GM12872 (cell line): ENCODE results near the gene CSF3R.

Experiments used
- TF ChIP-seq, protein P1 (sequence below): IDR thresholded peaks from 3 replicates; pipeline ENCODE4 v1.5.1; 2011; ENCODE audit warnings: low read depth, mild to moderate bottlenecking, low read length, moderate library complexity; ENCODE audit not compliant: insufficient read depth

Gene CSF3R

DNA sequence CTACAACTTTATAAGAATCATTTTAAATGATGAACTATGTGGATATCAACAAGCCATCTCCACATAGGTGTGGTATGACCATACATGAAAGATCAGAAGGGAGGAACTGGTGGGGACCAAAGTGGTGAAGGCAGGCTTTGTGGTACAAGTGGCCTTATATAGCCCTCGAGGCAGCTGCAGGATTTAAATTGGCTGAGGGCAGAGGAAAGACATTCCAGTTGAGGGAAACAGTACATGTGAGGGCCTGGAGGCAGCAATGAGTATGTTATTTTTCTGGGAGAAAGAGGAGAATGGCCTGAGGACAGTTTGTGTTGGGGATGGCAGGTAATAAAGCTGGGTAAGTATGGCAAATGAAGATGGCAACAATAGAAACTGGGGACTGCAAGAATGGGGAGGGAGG is 49.6 kb downstream of the CSF3R start:
- TF ChIP-seq, protein P1, sequence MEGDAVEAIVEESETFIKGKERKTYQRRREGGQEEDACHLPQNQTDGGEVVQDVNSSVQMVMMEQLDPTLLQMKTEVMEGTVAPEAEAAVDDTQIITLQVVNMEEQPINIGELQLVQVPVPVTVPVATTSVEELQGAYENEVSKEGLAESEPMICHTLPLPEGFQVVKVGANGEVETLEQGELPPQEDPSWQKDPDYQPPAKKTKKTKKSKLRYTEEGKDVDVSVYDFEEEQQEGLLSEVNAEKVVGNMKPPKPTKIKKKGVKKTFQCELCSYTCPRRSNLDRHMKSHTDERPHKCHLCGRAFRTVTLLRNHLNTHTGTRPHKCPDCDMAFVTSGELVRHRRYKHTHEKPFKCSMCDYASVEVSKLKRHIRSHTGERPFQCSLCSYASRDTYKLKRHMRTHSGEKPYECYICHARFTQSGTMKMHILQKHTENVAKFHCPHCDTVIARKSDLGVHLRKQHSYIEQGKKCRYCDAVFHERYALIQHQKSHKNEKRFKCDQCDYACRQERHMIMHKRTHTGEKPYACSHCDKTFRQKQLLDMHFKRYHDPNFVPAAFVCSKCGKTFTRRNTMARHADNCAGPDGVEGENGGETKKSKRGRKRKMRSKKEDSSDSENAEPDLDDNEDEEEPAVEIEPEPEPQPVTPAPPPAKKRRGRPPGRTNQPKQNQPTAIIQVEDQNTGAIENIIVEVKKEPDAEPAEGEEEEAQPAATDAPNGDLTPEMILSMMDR = no peak

DNA sequence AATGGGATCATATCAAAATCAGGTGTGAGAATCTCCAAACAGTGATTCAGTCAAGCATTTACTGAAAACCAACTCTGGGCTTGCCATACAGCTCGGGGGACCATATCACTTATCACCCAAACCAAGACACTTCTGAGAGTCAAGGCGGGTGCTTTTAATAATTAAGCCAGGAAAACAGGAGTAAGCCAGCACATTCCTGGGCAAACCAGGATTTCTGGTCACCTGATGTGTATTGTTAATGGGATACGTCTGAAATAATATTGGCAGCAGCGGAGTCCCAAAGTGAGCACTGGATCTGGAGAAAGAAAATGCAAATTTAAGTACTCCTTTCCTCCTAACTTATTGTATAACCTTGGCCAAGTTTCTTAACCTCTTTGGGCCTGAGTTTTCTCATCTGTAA is 50.1 kb downstream of the CSF3R start:
- TF ChIP-seq, protein P1 = no peak

DNA sequence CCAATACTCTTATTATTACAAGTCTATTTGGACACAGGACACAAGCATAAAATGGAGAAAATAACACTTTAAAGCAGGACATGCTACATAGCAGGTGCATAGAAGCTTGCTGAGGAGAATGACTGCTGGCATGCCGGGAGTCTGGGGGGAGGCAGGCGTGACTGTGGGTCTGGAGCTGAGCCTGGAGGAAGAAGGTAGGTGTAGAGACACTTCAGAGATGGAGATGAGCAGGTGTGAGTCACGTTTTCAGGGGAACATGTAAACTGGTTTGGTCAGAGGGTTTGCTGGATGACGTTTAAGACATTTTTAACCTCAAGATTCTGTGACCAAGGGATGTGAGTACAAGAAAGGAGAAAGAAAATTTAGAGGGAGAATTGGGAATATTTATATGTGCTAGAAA is 56.9 kb downstream of the CSF3R start:
- TF ChIP-seq, protein P1 = no peak

DNA sequence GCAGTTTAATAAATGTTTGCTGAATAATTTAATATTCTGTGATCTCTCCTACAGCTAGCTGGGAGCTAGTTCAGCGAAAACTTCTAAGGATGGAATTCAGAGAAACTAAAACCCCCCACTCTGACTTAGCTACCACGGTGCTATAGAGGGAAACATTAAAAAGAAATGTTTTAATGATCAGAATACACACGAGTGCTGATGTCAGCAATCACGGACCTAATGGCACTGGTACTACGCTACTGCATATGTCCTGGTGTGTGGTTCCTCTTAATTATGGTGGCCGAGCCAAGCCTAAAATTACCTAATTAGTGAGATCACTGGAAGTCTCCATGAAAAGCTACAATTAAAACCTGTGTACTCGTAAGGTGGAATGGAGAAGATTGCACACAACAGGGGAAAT is 61.1 kb downstream of the CSF3R start:
- TF ChIP-seq, protein P1 = no peak

DNA sequence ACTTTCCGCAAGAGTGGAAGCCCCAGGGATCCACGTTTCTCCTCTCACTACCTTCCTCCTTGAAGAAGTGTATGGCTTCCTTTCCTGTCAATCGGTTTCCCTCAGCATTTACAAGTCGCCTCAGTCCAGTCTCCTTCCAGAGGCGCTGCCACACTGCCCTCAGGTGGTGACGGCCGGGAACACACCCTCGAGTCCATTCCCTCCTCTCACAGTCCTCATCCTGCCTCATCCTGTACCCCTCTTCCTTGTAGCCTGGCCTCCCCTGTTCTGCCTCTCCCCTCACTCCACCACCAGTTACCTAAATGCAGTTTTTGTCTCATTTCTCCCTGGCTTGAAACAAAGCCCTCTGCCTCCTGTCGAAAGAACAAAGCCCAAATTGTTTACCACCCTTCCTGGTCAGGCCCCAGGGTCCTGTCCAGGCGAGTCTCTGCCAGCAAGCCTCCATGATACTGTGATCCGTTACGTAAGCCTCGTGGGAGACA is 61.8 kb downstream of the CSF3R start:
- TF ChIP-seq, protein P1 = peak; percentile 99

DNA sequence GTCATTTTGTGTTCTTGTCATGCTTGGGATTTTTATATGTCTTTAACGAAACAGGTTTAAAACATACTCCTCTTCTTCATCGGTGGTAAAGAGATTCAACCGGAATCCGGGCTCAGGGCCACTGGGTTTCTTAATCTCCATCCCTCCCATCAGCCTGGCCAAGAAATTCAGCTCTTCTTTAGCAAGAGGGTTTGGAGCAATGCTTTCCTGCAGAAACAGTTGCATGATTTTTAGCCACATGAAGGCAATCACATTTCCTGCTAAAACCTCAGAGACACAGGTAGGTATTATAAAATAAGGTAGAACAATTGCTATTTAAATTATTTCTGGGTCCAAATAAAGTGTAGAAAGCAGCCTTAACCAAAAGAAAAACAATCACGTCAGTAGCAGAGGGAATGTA is 62.3 kb downstream of the CSF3R start:
- TF ChIP-seq, protein P1 = no peak

DNA sequence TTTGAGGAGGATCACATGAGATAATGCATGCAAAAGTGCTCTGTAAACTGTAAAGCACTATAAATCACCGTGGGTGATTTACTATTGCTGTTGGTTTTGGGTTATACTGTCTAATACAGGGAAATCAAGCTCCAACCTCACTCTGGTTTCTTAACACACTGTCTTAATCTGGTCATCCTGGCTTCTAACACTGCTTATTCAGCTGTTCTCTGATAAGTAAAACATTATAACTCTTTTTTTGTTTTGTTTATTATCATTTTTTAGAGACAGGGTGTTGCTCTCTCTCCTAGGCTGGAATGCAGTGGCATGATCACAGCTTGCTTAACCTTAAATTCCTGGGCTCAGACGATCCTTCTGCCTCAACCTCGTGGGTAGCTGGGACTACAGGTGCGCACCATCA is 63.1 kb downstream of the CSF3R start:
- TF ChIP-seq, protein P1 = no peak

DNA sequence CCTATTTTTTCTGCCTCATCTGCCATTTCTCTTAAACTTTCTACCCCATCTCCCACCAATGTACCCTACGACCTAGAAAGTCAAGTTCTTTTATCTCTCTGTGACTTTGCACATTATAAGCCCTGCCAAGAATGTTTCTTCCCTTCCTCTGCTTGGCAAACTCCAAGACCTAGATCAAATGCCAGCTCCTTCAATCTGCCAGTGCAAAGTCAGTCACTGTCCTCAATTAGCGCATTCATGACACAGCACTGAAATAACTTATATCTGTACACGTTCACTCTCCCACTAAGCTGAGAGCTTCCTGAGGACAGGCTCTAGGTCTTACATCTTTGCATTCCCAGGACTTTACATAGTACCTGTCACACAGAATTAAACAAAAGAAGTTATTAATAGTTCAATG is 63.6 kb downstream of the CSF3R start:
- TF ChIP-seq, protein P1 = no peak
